Measurements from ENCODE around the gene HOXA3.

The HOXA3 gene

GRCh38 chr7:27147199-27148030 is 5.0 kb downstream of the HOXA3 start, which contains the start of gene HOXA6:
Gene HOXA6, minus strand, starts transcription at chr7:27147774. Its CDS starts 25 bp downstream, at chr7:27147749.
- H3K4me1 ChIP-seq (ENCODE audit: control insufficient read depth, insufficient read depth, low read length, poor library complexity, severe bottlenecking) = peaks cover 25% of the 10 kb centered on the region
- DNase-seq = no peak
- H3K4me3 ChIP-seq (ENCODE audit: insufficient read depth, low read depth, low read length, poor library complexity, severe bottlenecking) = no peak within 1 kb of the TSS
- H3K27me3 ChIP-seq (replicated peaks; ENCODE audit: control insufficient read depth, insufficient read depth, low read length, poor library complexity, severe bottlenecking) = peaks cover 64% of the 10 kb centered on the region
- H3K9me3 ChIP-seq (ENCODE audit: control insufficient read depth, low read length) = no peaks in the 10 kb centered on the region
- H3K36me3 ChIP-seq (ENCODE audit: control insufficient read depth, insufficient read depth, low read length) = no peaks in the 10 kb centered on the region
- no peak within 1 kb of the TSS for H3K27ac ChIP-seq (ENCODE audit: insufficient read depth, low read length, poor library complexity, severe bottlenecking)

- DNase-seq = no peak
- Histone ChIP-seq H3K9me3 (ENCODE audit: control insufficient read depth, low read length) (no peaks in the 10 kb centered on the region), H3K27ac (ENCODE audit: insufficient read depth, low read length, poor library complexity, severe bottlenecking) (no peak overlapping the region), H3K36me3 (ENCODE audit: control insufficient read depth, insufficient read depth, low read length) (no peaks in the 10 kb centered on the region), H3K27me3 (replicated peaks; ENCODE audit: control insufficient read depth, insufficient read depth, low read length, poor library complexity, severe bottlenecking) (peaks cover 56% of the 10 kb centered on the region), H3K4me3 (ENCODE audit: insufficient read depth, low read depth, low read length, poor library complexity, severe bottlenecking) (no peak overlapping the region), H3K4me1 (ENCODE audit: control insufficient read depth, insufficient read depth, low read length, poor library complexity, severe bottlenecking) (peaks cover 19% of the 10 kb centered on the region)
Measured at GRCh38 chr7:27146491-27147198, 5.7 kb downstream of the HOXA3 start.

GRCh38 chr7:27145914-27146412 is 6.4 kb downstream of the HOXA3 start:
- Histone ChIP-seq H3K36me3 (ENCODE audit: control insufficient read depth, insufficient read depth, low read length) (no peaks in the 10 kb centered on the region), H3K27ac (ENCODE audit: insufficient read depth, low read length, poor library complexity, severe bottlenecking) (no peak overlapping the region), H3K4me3 (ENCODE audit: insufficient read depth, low read depth, low read length, poor library complexity, severe bottlenecking) (no peak overlapping the region), H3K4me1 (ENCODE audit: control insufficient read depth, insufficient read depth, low read length, poor library complexity, severe bottlenecking) (peaks cover 12% of the 10 kb centered on the region), H3K27me3 (replicated peaks; ENCODE audit: control insufficient read depth, insufficient read depth, low read length, poor library complexity, severe bottlenecking) (peaks cover 49% of the 10 kb centered on the region), H3K9me3 (ENCODE audit: control insufficient read depth, low read length) (no peaks in the 10 kb centered on the region)
- no peak for DNase-seq

- Histone ChIP-seq H3K4me1 (ENCODE audit: control insufficient read depth, insufficient read depth, low read length, poor library complexity, severe bottlenecking) (peaks cover 6% of the 10 kb centered on the region), H3K36me3 (ENCODE audit: control insufficient read depth, insufficient read depth, low read length) (no peaks in the 10 kb centered on the region), H3K9me3 (ENCODE audit: control insufficient read depth, low read length) (no peaks in the 10 kb centered on the region), H3K27ac (ENCODE audit: insufficient read depth, low read length, poor library complexity, severe bottlenecking) (no peak overlapping the region), H3K4me3 (ENCODE audit: insufficient read depth, low read depth, low read length, poor library complexity, severe bottlenecking) (no peak overlapping the region), H3K27me3 (replicated peaks; ENCODE audit: control insufficient read depth, insufficient read depth, low read length, poor library complexity, severe bottlenecking) (peaks cover 44% of the 10 kb centered on the region)
- no peak for DNase-seq
Measured at GRCh38 chr7:27145165-27145913, 7.0 kb downstream of the HOXA3 start.

- DNase-seq = no peak
- no peaks in the 10 kb centered on the region for H3K36me3 ChIP-seq (ENCODE audit: control insufficient read depth, insufficient read depth, low read length)
- H3K27ac ChIP-seq (ENCODE audit: insufficient read depth, low read length, poor library complexity, severe bottlenecking) = no peak overlapping the region
- H3K9me3 ChIP-seq (ENCODE audit: control insufficient read depth, low read length) = no peaks in the 10 kb centered on the region
- peaks cover 38% of the 10 kb centered on the region for H3K27me3 ChIP-seq (replicated peaks; ENCODE audit: control insufficient read depth, insufficient read depth, low read length, poor library complexity, severe bottlenecking)
- H3K4me1 ChIP-seq (ENCODE audit: control insufficient read depth, insufficient read depth, low read length, poor library complexity, severe bottlenecking) = peaks cover 4% of the 10 kb centered on the region
- no peak overlapping the region for H3K4me3 ChIP-seq (ENCODE audit: insufficient read depth, low read depth, low read length, poor library complexity, severe bottlenecking)
Measured at GRCh38 chr7:27144781-27145164, 7.6 kb downstream of the HOXA3 start.

- no peaks in the 10 kb centered on the region for H3K9me3 ChIP-seq (ENCODE audit: control insufficient read depth, low read length)
- peaks cover 4% of the 10 kb centered on the region for H3K4me1 ChIP-seq (ENCODE audit: control insufficient read depth, insufficient read depth, low read length, poor library complexity, severe bottlenecking)
- DNase-seq = no peak
- peaks cover 33% of the 10 kb centered on the region for H3K27me3 ChIP-seq (replicated peaks; ENCODE audit: control insufficient read depth, insufficient read depth, low read length, poor library complexity, severe bottlenecking)
- H3K36me3 ChIP-seq (ENCODE audit: control insufficient read depth, insufficient read depth, low read length) = no peaks in the 10 kb centered on the region
- no peak overlapping the region for H3K4me3 ChIP-seq (ENCODE audit: insufficient read depth, low read depth, low read length, poor library complexity, severe bottlenecking)
- no peak overlapping the region for H3K27ac ChIP-seq (ENCODE audit: insufficient read depth, low read length, poor library complexity, severe bottlenecking)
Measured at GRCh38 chr7:27143950-27144780, 8.2 kb downstream of the HOXA3 start.

GRCh38 chr7:27143023-27143949 is 9.1 kb downstream of the HOXA3 start, which contains the start of gene HOXA5:
Gene HOXA5, minus strand, starts transcription at chr7:27143681. Its CDS starts 74 bp downstream, at chr7:27143607.
- DNase-seq = no peak
- no peaks in the 10 kb centered on the region for H3K9me3 ChIP-seq (ENCODE audit: control insufficient read depth, low read length)
- H3K27ac ChIP-seq (ENCODE audit: insufficient read depth, low read length, poor library complexity, severe bottlenecking) = no peak within 1 kb of the TSS
- H3K27me3 ChIP-seq (replicated peaks; ENCODE audit: control insufficient read depth, insufficient read depth, low read length, poor library complexity, severe bottlenecking) = peaks cover 24% of the 10 kb centered on the region
- no peaks in the 10 kb centered on the region for H3K36me3 ChIP-seq (ENCODE audit: control insufficient read depth, insufficient read depth, low read length)
- no peak within 1 kb of the TSS for H3K4me3 ChIP-seq (ENCODE audit: insufficient read depth, low read depth, low read length, poor library complexity, severe bottlenecking)
- H3K4me1 ChIP-seq (ENCODE audit: control insufficient read depth, insufficient read depth, low read length, poor library complexity, severe bottlenecking) = peaks cover 4% of the 10 kb centered on the region

- Histone ChIP-seq H3K27me3 (replicated peaks; ENCODE audit: control insufficient read depth, insufficient read depth, low read length, poor library complexity, severe bottlenecking) (peaks cover 19% of the 10 kb centered on the region), H3K9me3 (ENCODE audit: control insufficient read depth, low read length) (no peaks in the 10 kb centered on the region), H3K4me3 (ENCODE audit: insufficient read depth, low read depth, low read length, poor library complexity, severe bottlenecking) (no peak overlapping the region), H3K36me3 (ENCODE audit: control insufficient read depth, insufficient read depth, low read length) (no peaks in the 10 kb centered on the region), H3K4me1 (ENCODE audit: control insufficient read depth, insufficient read depth, low read length, poor library complexity, severe bottlenecking) (peaks cover 3% of the 10 kb centered on the region), H3K27ac (ENCODE audit: insufficient read depth, low read length, poor library complexity, severe bottlenecking) (no peak overlapping the region)
- DNase-seq = no peak
Measured at GRCh38 chr7:27142580-27143022, 9.8 kb downstream of the HOXA3 start.

Data from effector memory CD4-positive, alpha-beta T cell (primary cell).